HG03097 (cell line): ENCODE measurements around the gene NLRC5.

ENCODE experiments used
- ATAC-seq: cut with Tn5 transposase; IDR thresholded peaks from one replicate; pipeline ENCODE4 v1.9.1; 2021; ENCODE audit not compliant: unreplicated experiment, low FRiP score

The NLRC5 gene

DNA sequence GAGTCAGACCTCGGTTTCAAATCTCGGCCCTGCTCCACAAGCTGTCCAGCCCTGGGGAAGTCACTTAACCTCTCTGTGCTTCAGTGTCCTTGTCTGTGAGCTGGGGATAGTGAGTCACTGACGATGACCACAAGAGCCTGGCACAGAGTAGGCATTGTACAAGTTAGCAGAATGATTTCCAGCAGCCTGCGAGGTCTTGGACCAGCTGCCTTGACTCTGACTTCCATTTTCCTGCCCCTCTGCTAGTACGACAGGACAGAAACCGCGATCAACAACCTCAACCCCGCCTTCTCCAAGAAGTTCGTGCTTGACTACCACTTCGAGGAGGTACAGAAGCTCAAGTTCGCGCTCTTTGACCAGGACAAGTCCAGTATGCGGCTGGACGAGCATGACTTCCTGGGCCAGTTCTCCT is 123.7 kb downstream of the NLRC5 start:
- ATAC-seq = no peak

DNA sequence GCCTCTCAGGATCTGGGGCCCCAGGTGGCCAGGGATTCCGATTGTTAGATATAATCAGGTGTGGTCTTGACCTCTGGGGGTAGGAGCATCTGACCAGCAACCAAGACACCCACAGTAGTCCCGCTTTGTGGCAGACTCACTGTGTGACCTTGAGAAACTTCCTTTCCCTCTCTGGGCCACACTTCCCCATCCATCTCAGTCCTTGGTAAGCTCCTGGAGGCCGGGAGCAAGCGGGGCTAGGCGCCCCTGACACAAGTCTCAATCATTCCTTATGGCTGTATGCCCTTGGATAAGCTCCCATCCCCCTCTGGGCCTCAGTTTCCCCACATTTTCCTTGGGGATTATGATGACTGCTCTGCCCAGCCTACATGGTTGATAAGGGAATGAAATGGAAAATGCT is 124.3 kb downstream of the NLRC5 start:
- no peak for ATAC-seq

DNA sequence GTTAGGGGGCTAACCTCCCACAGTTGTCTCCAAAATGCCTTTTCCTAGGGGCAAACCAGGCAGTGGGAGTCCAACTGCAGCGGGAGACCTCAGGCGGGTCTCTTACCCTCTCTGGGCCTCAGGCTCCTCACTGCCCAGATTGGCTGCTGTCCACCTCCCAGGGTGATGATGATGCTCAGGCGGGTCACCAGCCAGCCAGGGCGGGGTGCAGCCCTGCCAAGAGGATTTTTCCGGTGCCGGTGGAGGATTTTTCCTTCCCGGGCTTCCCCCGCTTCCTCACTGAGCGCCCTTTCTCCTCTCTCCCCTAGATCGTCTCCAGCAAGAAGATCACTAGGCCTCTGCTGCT is 125.8 kb downstream of the NLRC5 start:
- ATAC-seq = no peak

DNA sequence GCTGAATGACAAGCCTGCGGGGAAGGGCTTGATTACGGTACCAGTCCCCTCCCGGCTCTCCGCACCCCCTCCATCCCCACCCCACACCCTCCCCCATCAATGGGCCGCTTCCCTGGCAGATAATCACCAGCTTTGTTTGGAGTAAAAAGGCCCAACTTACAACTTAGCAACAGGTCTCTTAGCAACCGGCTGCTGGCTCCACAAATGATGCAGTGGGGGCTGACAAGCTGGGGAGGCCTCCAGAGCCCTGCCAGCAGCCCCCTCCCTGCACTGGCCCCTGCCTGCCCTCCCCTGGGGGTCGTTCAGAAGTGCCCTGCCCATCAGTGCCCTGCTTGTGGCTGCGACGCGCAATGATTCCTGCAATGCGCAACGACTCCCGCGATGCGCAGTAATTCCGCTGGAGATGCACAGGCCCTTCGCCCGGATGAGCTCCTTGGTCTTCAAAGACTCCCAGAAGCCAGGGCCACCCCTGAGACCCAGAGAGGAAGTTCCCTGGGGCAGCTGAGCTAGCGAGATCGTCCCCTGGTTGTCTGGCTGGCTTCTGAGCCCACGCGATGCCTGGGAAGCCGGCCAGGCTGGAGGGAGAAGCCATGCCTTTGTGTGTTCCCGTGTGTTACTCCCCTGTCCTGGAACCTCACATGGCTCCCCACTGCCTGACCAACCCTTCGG is 126.3 kb downstream of the NLRC5 start:
- no peak for ATAC-seq

DNA sequence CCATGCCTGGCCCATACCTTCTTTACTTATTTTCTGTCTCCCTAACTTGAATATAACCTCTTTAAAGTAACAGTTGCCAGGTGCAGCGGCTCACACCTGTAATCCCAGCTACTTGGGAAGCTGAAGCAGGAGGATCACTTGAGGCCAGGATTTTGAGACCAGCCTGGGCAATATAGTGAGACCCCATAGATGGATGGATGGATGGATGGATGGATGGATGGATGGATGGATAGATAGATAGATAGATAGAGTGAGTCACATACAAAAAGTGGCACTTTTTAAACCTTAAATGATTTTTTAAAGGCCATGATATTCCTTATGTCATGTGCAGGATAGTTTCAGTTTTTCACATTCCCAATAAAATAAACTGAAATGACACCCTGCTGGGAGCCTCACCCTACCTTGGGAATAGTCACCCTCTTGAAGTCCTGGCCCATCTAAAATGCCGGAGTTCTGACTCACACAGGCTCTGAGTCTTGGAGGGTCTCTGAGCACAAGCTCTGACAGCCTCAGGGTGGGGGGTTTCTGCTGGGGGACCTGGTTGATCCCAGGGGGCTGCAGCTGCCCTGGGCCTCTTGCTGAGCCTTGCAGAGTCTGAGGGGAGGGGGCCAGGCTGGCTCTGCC is 129.2 kb downstream of the NLRC5 start:
- ATAC-seq = no peak

DNA sequence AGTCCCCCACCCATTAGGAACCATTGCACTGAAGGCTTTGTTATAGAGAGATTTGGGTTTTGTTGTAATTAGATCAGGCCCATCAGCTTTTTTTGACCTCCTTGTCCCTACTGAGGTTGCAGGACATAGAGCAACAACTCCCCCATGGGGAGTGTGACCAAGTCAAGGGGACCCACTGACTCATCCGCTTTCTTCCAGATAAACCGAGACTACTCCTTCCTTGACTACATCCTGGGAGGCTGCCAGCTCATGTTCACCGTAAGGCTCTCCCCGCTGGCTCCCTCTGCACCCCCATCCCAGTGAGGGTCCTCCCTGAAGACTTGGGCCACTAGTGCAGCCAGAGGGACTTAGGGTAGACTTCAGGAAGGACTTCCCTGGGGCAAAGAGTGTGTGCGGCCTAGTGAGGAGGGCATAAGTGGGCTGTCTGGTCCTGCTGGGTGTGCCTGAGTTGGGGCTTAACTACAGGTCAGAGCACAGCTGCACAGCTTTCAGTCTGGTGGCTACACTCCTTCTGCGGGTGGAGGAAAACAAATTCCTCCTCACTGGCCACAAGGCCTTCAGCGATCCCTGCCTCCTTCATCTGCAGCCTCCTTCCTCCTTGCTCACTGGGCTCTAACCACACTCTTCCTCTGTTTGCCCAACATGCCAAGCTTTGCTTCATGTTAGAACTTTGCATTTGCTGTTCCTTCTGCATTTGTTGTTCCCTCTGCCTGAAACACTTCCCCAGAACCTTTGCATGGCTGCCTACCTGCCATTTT is 134.0 kb downstream of the NLRC5 start:
- no peak for ATAC-seq

DNA sequence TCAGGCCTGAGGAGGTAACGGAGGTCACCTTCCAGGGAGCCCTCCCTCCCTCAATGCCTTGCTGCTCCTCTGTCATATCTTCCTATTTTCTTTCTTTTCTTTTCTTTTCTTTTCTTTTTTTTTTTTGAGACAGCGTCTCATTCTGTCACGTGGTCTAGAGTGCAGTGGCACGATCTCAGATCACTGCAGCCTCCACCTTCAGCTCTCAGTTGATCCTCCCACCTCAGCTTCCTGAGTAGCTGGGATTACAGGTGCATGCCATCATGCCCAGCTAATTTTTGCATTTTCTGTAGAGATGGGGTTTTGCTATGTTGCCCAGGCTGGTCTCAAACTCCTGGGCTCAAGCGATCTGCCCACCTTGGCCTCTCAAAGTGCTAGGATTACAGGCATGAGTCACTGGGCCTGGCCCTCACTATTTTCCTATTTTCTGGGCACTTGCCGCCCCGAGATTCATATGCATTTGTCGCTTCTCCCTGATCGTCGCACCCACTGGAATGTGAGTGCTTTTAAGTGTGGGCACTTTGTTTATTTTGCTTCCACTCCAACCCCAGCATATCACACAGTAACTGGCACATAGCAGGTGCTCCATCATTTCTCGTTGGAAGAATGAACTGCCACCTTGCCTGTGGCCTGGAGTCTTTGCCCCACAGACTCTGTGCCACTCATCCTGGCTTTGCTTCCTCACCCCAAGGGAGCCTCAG is 134.8 kb downstream of the NLRC5 start:
- no peak for ATAC-seq

DNA sequence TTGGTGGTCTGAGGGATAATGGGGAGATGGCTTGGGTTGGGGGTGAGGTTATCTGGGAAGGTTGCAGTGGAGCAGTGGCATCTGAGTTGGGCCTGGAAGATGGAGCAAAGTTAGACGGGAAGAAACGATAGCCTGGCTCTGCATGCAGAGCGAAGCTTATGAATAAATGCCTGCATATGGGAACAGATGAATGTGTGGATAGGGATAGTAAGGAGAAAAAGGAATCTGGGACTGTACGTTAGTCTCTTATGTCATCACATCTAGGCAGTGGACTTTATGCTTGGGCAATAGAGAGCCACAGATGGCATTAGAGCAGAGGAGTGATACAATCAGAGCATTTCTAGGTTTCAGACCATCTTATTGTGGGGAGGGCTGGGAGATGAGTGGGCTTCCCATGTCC is 136.0 kb downstream of the NLRC5 start:
- no peak for ATAC-seq

DNA sequence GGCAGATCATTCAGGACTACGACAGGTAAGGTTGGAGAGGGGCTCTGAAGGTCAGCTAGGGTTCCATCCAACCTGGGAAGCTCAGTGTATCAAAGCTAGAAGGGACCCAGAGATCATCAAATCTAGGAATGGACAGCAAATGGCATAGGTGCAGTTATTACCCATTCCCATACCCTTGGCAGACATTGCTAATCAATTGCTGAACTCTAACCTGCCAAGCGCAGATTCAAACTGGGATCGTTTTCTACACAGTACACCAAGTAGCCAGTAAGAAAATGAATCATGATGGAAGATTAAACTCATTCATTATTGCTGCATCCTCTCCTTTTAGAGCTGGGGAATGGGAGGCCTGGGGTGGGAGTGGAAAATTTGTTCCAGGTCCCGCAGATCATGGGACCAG is 136.6 kb downstream of the NLRC5 start:
- ATAC-seq = no peak

DNA sequence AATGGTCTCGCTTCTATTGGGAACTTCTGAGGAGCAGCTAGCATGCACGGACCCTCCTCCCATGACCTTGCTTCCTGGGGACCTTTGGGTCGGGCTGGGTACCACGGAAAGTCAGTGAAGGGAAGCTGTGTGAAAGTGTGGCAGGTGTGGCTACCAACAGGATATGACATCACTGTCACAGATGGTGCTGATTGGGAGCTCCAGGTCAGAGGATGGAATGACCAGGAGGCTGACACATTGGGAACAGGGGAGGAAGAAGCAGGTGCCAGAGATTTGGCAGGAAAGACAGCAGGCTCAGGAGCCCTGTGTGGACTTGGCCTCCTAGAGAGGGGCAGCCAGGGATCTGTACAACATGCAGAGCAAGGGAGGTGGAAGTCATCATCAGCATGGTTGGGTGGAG is 137.1 kb downstream of the NLRC5 start:
- ATAC-seq = no peak

DNA sequence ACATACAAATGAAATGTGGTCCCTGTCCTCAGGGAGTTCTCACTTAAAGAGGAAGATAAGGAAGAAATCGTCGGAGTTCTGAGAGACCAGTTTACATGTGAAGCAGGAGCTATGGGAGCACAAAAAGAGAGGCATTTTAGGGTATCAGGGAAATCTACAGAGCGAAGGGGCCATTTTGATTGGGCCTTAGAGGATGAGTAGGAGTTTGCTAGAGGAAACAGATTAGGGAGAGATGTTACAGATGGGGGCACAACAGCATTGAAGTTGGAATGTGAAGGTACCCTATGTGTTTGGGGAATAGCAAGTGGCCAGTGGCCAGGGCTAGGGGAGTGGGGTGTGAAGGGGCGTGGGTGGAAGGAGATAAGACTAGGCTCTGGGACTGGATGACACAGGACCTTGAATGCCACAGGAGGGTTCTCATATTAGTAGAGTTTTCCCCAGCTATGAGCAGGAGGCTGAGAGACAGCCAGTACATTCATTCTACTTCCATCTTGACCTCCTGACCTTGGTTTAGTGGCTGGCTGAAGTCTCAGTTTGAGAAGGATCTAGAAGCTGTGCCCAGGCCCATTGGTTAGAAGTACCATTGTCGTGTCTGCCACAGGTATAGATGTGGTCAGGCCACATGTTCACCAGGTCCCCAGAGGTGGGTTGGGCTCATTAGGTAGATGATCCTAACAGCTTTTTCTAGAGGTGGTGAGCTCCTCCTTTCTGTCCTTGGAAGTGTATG is 137.8 kb downstream of the NLRC5 start:
- no peak for ATAC-seq

DNA sequence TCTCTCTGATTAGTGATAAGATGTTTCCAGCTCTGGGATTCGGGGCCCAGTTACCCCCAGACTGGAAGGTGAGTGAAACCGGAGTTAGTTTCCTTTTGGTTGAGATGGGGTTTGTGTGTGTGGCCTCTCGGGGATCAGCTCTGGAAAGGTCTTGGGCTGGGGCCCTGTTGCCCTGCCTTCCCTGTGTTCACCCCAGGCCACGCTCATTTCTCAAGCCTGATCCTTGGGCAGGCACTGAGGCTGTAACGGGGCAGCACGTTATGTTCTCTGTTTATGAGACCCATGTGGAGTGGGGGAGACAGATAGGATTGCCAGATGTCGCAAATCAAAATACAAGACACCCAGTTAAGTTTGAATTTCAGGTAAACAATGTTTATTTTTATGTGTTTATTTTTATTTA is 138.5 kb downstream of the NLRC5 start:
- ATAC-seq = no peak

DNA sequence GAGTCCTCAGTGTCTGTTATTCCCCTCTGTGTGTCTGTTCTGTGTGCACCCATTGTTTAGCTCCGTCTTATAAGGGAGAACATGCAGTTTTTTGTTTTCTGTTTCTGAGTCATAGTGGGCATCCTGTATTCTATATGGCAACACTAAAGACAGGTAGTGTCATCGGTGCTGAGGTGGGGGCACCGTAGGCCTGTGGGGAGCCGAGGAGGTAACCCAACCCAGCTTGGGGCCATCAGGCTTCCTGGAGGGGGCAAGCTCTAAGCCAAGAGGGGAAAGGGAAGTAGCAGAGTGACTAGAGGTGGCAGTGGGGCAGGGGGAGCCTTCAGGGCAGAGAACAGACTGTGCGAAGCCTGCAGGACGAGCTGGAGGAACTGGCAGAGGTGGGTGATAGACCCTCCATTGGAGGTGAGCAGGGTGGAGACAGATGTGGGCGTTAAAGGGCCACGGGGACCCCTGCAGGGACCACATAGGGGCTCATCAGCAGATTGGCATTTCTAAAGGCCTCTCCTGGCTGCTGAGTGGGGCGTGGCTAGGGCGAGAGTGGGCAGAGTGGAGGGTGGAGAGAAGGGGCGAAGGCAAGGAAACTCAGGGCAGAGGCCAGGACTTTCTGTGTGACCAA is 139.5 kb downstream of the NLRC5 start:
- ATAC-seq = no peak

DNA sequence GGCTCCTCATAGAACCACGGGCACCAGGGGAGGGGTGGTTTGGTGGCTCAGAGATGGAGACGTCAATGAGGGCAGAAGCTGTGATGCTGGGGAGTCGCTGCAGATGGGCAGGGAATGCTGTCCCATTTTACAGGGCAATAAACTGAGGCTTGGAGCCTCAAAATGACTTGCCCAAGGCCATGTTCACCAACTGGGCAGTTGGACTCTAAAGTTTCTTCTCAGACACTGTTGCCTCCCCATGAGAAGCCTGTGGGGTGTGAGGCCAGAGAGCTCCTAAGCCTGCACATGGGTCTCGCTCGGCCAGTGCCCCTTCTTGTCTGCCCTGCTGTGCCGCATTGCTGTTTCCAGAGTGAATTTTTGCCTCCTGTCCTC is 141.6 kb downstream of the NLRC5 start:
- ATAC-seq = no peak

DNA sequence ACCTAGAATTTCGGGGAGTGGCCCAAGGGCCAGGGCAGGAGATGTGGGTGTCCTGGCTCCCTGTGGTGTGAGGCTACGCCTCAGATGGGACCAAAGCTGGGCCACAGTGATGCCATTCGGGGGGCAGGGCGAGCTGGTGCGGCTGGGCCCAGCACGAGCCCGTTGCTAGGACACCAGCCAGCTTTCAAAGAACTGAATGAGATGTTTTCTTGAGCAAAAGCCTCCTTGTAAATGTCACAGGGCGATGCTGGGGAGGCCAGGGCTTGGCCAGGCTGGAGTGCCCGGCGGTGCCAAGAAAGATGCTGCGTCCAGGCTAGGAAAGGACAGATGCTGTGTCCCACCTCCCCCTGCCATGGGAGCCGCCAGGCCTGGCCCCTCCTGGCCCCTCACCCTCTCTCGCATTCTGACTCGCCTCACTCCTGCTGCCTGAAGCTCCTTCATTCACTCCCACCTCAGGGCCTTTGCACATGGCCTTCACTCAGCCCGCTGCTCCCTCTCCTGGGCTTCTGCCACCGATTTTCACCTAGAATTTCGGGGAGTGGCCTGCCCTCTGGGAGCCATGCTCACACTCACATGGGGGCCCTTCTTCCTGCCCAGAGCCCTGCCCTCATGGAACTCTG is 142.1 kb downstream of the NLRC5 start:
- no peak for ATAC-seq

DNA sequence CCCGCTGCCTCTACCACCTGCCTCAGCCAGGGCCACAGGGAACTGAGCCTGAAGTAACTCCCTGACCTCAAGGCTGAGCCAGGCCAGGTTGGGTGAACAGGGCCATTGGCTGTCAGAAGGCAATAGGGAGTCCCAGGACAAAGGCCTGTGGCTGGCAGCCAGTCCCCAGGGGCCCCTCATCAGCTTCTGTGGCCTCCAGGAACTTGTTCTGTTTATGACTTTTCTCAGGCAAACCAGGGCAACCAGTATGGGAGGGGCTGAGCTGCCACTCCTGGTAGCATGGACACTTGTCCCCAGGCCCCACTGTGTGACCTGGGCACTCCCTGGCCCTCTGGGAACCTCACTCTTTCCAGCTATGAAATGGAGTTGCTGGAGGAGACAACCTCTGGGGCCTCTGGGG is 143.1 kb downstream of the NLRC5 start:
- ATAC-seq = no peak

DNA sequence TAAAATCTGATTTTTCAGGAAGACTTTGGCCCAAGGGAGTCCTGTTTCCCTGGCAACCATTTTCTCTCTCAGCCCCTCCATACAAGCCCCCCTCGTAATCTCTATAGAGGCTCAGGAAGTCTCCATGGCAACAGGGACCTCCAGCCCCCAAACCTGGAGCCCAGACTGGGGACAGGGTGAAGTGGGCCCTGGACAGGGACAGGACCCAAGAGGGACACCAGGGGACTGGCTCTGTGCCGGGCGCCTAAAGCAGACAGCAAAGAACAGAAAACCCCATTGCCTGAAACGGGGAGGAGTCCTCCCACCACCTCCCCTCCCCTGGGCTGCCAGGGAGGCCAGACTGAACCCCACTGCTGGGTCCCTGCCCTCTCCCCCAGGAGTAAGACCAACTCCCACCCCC is 143.7 kb downstream of the NLRC5 start:
- ATAC-seq = no peak
